H9 (cell line): Measurements from ENCODE around the gene MIA3. TPM values are rescaled to one million over a fixed set of nuclear protein-coding genes. Genes with fewer than 3 reads are reported as not detected.

Experiments used
- DNase-seq: peaks from one replicate; pipeline ENCODE4 v3.0.0-alpha.2; 2017
- H2AFZ ChIP-seq: one replicate; pipeline ENCODE4 v1.6.1; 2013; ENCODE audit warnings: mild to moderate bottlenecking, low read length, control low read depth, moderate library complexity
- H2AK5ac ChIP-seq: 2 replicates; pipeline ENCODE4 v1.6.1; 2013; ENCODE audit warnings: low read length, control low read depth, mixed read lengths; ENCODE audit not compliant: insufficient read length
- H2BK120ac ChIP-seq: one replicate; pipeline ENCODE4 v1.6.1; 2013; ENCODE audit warnings: low read depth, mild to moderate bottlenecking, low read length, control low read depth, inconsistent platforms; ENCODE audit not compliant: poor library complexity, severe bottlenecking
- H2BK12ac ChIP-seq: 2 replicates; pipeline ENCODE4 v1.6.1; 2013; ENCODE audit warnings: low read length, control low read depth, mixed read lengths, low read depth; ENCODE audit not compliant: insufficient read length
- H2BK15ac ChIP-seq: 2 replicates; pipeline ENCODE4 v1.6.1; 2013; ENCODE audit warnings: low read depth, low read length, control low read depth
- H2BK20ac ChIP-seq: one replicate; pipeline ENCODE4 v1.6.1; 2013; ENCODE audit warnings: low read depth, mild to moderate bottlenecking, low read length, control low read depth, inconsistent platforms; ENCODE audit not compliant: poor library complexity, severe bottlenecking
- H2BK5ac ChIP-seq: 2 replicates; pipeline ENCODE4 v1.6.1; 2013; ENCODE audit warnings: low read length, control low read depth, mixed read lengths; ENCODE audit not compliant: insufficient read length
- H3K14ac ChIP-seq: 2 replicates; pipeline ENCODE4 v1.6.1; 2013; ENCODE audit warnings: low read length, control low read depth; ENCODE audit not compliant: insufficient read depth
- H3K18ac ChIP-seq: 2 replicates; pipeline ENCODE4 v1.6.1; 2013; ENCODE audit warnings: low read depth, mild to moderate bottlenecking, mixed read lengths, low read length, control low read depth; ENCODE audit not compliant: insufficient read length
- H3K23ac ChIP-seq: 2 replicates; pipeline ENCODE4 v1.6.1; 2013; ENCODE audit warnings: low read length, control low read depth, mixed read lengths, low read depth; ENCODE audit not compliant: insufficient read length
- H3K23me2 ChIP-seq: 2 replicates; pipeline ENCODE4 v1.6.1; 2013; ENCODE audit warnings: low read depth, mild to moderate bottlenecking, mixed read lengths, low read length, control low read depth; ENCODE audit not compliant: insufficient read length, poor library complexity, severe bottlenecking
- H3K27ac ChIP-seq: 2 replicates; pipeline ENCODE4 v1.5.1; 2013; ENCODE audit warnings: low read length, control low read depth, mixed read lengths, low read depth; ENCODE audit not compliant: insufficient read length
- H3K27me3 ChIP-seq: 2 replicates; pipeline ENCODE4 v1.6.1; 2013; ENCODE audit warnings: low read length, control low read depth, inconsistent platforms; ENCODE audit not compliant: insufficient read depth
- H3K4ac ChIP-seq: 2 replicates; pipeline ENCODE4 v1.6.1; 2013; ENCODE audit warnings: low read depth, mild to moderate bottlenecking, control low read depth, inconsistent platforms, low read length, moderate library complexity
- H3K4me1 ChIP-seq: 2 replicates; pipeline ENCODE4 v1.6.1; 2013; ENCODE audit warnings: low read length, control low read depth, inconsistent platforms; ENCODE audit not compliant: insufficient read depth
- H3K4me2 ChIP-seq: 2 replicates; pipeline ENCODE4 v1.6.1; 2013; ENCODE audit warnings: low read length, control low read depth, mixed read lengths; ENCODE audit not compliant: insufficient read length, insufficient read depth
- H3K56ac ChIP-seq: 2 replicates; pipeline ENCODE4 v1.6.1; 2013; ENCODE audit warnings: low read depth, mild to moderate bottlenecking, mixed read lengths, low read length, control low read depth; ENCODE audit not compliant: insufficient read length
- H3K79me1 ChIP-seq: 2 replicates; pipeline ENCODE4 v1.6.1; 2013; ENCODE audit warnings: low read depth, mild to moderate bottlenecking, moderate library complexity, low read length, control low read depth, inconsistent platforms; ENCODE audit not compliant: insufficient read depth, poor library complexity, severe bottlenecking
- H3K79me2 ChIP-seq: 2 replicates; pipeline ENCODE4 v1.6.1; 2013; ENCODE audit warnings: low read length, control low read depth, inconsistent platforms; ENCODE audit not compliant: insufficient read depth
- H3K9ac ChIP-seq: 2 replicates; pipeline ENCODE4 v1.6.1; 2013; ENCODE audit warnings: low read length, control low read depth, mixed read lengths; ENCODE audit not compliant: insufficient read length; ENCODE audit errors: extremely low read depth
- H3K9me3 ChIP-seq: one replicate; pipeline ENCODE4 v1.6.1; 2013; ENCODE audit warnings: low read depth, low read length, inconsistent platforms; ENCODE audit not compliant: control insufficient read depth
- H3T11ph ChIP-seq: one replicate; pipeline ENCODE4 v1.6.1; 2013; ENCODE audit warnings: mild to moderate bottlenecking, low read length, control low read depth, inconsistent platforms
- H4K20me1 ChIP-seq: one replicate; pipeline ENCODE4 v1.6.1; 2013; ENCODE audit not compliant: control insufficient read depth, insufficient read length, insufficient read depth
- H4K5ac ChIP-seq: 2 replicates; pipeline ENCODE4 v1.6.1; 2013; ENCODE audit warnings: low read depth, mild to moderate bottlenecking, mixed read lengths, low read length, control low read depth; ENCODE audit not compliant: insufficient read length
- H4K8ac ChIP-seq: replicated peaks from 2 replicates; pipeline ENCODE4 v1.6.1; 2013; ENCODE audit warnings: low read length, control low read depth, mixed read lengths, low read depth; ENCODE audit not compliant: insufficient read length
- H4K91ac ChIP-seq: 2 replicates; pipeline ENCODE4 v1.6.1; 2013; ENCODE audit warnings: low read depth, mild to moderate bottlenecking, moderate library complexity, mixed read lengths, low read length, control low read depth; ENCODE audit not compliant: insufficient read length
- H3K27ac Mint-ChIP-seq, 3 experiments: 2 replicates in 2 of 3; 3 replicates in 1 of 3; pipeline ENCODE4 v1.8.0; 2020 to 2021; ENCODE audit warnings: mixed read lengths in 3 of 3, mild to moderate bottlenecking in 1 of 3, moderate library complexity in 1 of 3
- H3K27me3 Mint-ChIP-seq: 2 replicates; pipeline ENCODE4 v1.8.0; 2021; ENCODE audit warnings: low read depth, mild to moderate bottlenecking, moderate library complexity, mixed read lengths
- H3K36me3 Mint-ChIP-seq, 3 experiments: 2 replicates in 2 of 3; 3 replicates in 1 of 3; pipeline ENCODE4 v1.8.0; 2020 to 2021; ENCODE audit warnings: low read depth in 3 of 3, mixed read lengths in 3 of 3; ENCODE audit not compliant: insufficient read depth in 1 of 3
- H3K4me1 Mint-ChIP-seq, 2 experiments: 2 replicates each; pipeline ENCODE4 v1.8.0; 2020; ENCODE audit warnings: mixed read lengths in 2 of 2
- H3K4me3 Mint-ChIP-seq, 2 experiments: 2 replicates in 1 of 2; 3 replicates in 1 of 2; pipeline ENCODE4 v1.8.0; 2020 to 2021; ENCODE audit warnings: mild to moderate bottlenecking in 2 of 2, mixed read lengths in 2 of 2, moderate library complexity in 1 of 2
- H3K9me3 Mint-ChIP-seq, 2 experiments: 2 replicates in 1 of 2; 3 replicates in 1 of 2; pipeline ENCODE4 v1.8.0; 2020; ENCODE audit warnings: mild to moderate bottlenecking in 2 of 2, mixed read lengths in 2 of 2, moderate library complexity in 1 of 2
- WGBS: extraction: QIAGEN DNeasy Blood & Tissue Kit; methylation state at CpG from one replicate; pipeline ENCODE4 v1.1.7; 2013; ENCODE audit warnings: missing lambda C conversion rate, low lambda C conversion rate, mixed read lengths; ENCODE audit not compliant: insufficient read length; ENCODE audit errors: extremely low coverage; 5-methylcytosine and 5-hydroxymethylcytosine counted together
- total RNA-seq: library from RNA; stranded (reverse); gene quantifications from 2 replicates; pipeline ENCODE4 v1.2.1, GENCODE V29; 2021
- TF ChIP-seq, protein P1 (sequence below): fragments of 200-600 bp; sonication (generic); conservative IDR thresholded peaks from 3 replicates; pipeline ENCODE4 v1.8.0; 2021; ENCODE audit warnings: antibody characterized with exemption, mild to moderate bottlenecking

The MIA3 gene
- total RNA-seq, 1 experiment from 2014 or later = 55.5 TPM

DNA sequence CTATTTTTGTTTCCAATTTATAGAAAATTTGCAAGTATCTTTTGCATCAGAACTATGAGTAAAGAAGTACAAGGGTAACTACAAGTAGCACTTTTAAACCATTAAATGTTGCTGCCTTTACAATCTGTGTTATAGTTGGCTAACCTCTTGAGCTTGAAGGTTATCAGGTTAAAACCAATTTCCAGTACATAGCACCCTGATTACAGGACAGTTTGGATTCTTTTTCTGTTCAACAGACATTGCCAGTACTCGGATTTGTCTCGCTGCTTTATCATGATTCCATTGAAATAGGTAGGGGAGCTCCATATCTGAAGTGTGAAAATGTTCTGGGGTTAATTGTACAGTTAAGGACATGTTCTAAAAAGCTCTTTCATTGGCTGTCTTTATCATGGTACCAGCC is 40.0 kb downstream of the MIA3 start:
- Histone ChIP-seq H2BK12ac (no peak overlapping the region), H3K4me1 (no peaks in the 10 kb centered on the region), H2AK5ac (no peak overlapping the region), H3K18ac (no peak overlapping the region), H3K9me3 (no peaks in the 10 kb centered on the region), H2BK15ac (no peak overlapping the region), H4K91ac (no peak overlapping the region), H2BK5ac (no peak overlapping the region), H3K4me2 (no peak overlapping the region), H4K20me1 (no peaks in the 10 kb centered on the region), H3K56ac (no peak overlapping the region), H4K5ac (no peak overlapping the region), H4K8ac (no peak overlapping the region), H3K4ac (no peak overlapping the region), H3K27ac (no peak overlapping the region), H2BK120ac (no peak overlapping the region), H2AFZ (no peak overlapping the region), H2BK20ac (no peak overlapping the region), H3K79me2 (no peaks in the 10 kb centered on the region), H3T11ph (no peak overlapping the region), H3K23ac (no peak overlapping the region), H3K14ac (no peak overlapping the region), H3K27me3 (no peaks in the 10 kb centered on the region), H3K9ac (no peak overlapping the region), H3K23me2 (no peaks in the 10 kb centered on the region), H3K79me1 (no peaks in the 10 kb centered on the region)
- TF ChIP-seq, protein P1, sequence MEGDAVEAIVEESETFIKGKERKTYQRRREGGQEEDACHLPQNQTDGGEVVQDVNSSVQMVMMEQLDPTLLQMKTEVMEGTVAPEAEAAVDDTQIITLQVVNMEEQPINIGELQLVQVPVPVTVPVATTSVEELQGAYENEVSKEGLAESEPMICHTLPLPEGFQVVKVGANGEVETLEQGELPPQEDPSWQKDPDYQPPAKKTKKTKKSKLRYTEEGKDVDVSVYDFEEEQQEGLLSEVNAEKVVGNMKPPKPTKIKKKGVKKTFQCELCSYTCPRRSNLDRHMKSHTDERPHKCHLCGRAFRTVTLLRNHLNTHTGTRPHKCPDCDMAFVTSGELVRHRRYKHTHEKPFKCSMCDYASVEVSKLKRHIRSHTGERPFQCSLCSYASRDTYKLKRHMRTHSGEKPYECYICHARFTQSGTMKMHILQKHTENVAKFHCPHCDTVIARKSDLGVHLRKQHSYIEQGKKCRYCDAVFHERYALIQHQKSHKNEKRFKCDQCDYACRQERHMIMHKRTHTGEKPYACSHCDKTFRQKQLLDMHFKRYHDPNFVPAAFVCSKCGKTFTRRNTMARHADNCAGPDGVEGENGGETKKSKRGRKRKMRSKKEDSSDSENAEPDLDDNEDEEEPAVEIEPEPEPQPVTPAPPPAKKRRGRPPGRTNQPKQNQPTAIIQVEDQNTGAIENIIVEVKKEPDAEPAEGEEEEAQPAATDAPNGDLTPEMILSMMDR = no peak
- Mint-ChIP-seq H3K4me1 (no peaks in the 10 kb centered on the region), H3K36me3 (peaks cover 25 to 88% (median 84%) of the 10 kb centered on the region in 3 experiments; a peak in 6 of 7 replicates), H3K27me3 (no peaks in the 10 kb centered on the region), H3K9me3 (no peaks in the 10 kb centered on the region), H3K27ac (no peak overlapping the region), H3K4me3 (no peak overlapping the region)
- WGBS = no CpG with 5 or more reads among the region's 2 CpGs
- no peak for DNase-seq
